Hypothalamus (tissue), 51 donors: Measurements from ENCODE around the gene IGSF8.

Source experiments
- DNase-seq, 51 donors: peaks; one replicate each; lab custom pipeline; 2025; lab: John Stamatoyannopoulos, UW

IGSF8 gene, protein sequence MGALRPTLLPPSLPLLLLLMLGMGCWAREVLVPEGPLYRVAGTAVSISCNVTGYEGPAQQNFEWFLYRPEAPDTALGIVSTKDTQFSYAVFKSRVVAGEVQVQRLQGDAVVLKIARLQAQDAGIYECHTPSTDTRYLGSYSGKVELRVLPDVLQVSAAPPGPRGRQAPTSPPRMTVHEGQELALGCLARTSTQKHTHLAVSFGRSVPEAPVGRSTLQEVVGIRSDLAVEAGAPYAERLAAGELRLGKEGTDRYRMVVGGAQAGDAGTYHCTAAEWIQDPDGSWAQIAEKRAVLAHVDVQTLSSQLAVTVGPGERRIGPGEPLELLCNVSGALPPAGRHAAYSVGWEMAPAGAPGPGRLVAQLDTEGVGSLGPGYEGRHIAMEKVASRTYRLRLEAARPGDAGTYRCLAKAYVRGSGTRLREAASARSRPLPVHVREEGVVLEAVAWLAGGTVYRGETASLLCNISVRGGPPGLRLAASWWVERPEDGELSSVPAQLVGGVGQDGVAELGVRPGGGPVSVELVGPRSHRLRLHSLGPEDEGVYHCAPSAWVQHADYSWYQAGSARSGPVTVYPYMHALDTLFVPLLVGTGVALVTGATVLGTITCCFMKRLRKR

DNA sequence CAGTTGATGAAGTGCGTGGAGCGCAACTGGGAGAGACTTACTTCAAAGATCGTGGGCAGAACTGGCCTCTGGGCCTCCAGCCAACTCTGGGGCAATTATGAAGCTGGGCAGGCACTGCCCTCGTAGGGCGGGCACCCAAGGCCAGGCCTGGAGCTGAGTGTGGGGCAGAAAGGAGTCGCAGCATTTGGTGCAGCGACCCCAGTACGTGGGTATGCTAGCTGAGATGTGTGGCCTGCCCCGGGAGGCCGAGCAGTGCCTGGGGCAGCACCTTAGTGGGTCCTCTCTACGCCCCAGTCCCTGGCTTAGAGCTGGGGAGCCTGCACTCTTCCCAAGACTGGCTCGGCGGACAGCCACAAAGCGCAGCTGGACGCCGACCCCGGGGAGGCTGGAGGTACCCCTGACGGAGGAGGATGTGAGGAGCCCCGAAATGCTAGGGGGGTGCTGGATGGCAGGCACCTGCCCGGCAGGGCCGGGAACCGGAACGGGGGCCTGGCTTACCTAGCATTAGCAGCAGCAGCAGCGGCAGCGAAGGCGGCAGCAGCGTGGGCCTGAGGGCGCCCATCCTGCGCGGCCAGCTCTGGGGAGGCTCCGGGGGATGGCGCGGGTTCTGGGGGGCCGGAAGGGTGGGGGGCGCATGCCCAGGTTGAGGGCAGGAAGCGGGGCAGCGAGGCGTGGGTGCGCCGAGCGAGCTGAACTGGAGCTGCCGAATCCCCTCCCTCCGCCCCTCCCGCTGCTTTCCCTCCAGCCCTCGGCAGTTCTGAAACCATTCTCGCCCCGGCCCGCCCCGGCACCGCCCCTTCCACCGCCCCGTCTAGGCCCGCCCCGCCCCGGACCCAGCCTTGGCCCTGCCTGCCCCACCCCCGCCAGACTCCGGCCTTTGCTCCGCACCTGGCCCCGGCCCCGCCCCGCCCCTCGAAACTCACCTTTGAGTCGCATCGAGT is at the start of gene IGSF8:
Gene IGSF8, minus strand, starts transcription at position 709 of the 941 bp plus-strand sequence. Its CDS starts 147 bp downstream, at position 562.
- DNase-seq, result peak in 50 of 51 donors; percentile 48 to 98 (median 92)

DNA sequence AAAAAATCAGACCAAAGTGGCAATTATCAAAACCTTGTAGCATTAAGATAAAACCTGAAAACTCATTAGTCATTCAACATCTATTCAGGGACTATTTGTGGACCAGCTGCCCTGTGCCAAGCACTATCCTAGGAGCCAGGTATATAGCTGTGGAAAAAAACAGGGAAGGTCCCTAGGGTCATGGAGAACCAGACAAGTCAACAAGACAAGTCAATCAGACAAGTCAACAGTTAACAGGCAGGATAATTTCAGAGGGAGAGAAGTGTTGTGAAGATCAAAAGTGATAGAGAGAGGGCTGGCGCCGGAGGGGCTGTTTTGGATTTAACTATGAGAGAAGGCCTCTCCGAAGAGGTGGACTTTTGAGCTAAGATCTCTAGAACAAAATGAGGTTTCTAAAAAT is 49.7 kb upstream of the IGSF8 start:
- no peak for DNase-seq

DNA sequence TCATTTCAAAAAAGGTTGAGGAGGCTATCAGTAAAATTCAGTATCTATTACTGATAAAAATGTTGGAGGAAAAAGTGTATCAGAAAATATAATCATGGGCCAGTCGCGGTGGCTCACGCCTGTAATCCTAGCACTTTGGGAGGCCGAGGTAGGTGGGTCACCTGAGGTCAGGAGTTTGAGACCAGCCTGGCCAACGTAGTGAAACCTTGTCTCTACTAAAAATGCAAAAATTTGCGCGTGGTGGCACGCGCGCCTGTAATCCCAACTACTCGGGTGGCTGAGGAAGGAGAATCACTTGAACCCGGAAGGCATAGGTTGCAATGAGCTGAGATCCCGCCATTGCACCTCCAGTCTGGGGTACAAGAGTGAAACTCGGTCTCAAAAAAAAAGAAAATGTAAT is 47.7 kb upstream of the IGSF8 start:
- no peak for DNase-seq

DNA sequence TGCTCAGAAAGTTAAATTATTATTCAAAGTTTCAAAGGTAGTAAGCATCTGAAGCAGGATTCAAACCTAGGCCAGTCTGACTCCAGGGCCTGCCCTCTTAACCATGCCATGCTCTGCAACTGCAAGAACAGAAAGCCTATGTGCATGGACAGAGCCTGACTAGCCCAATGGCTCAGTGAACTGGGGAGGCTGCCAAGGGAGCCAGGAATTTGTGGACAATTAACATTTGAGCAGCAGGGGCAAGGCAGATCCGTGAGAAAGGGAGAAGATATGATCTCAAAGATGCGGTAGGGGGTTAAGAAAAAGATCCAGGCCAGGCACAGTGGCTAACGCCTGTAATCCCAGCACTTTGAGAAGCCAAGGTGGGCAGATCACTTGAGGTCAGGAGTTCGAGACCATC is 46.5 kb upstream of the IGSF8 start:
- DNase-seq, result peak in 7 of 51 donors; percentile 12 to 27 (median 15)

DNA sequence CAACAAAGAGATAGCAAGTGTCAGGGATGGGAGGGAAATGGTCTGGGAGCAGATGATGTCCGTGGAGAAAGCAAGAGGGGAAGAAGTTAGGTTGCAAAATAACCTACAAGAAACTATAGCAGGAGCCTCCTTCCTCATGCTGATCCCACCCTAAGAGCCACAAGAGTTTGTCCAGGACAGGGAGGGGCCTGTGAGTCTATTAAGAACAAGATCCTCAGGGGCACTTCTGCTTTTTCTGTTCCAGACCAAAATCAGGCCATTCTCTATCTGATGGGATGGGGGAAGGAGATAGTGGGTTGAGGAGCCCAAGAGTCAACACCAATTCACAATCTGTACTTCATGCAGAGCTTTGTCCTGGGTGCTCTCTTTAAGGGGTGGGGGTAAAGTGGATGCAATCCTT is 45.3 kb upstream of the IGSF8 start:
- DNase-seq, result no peak

DNA sequence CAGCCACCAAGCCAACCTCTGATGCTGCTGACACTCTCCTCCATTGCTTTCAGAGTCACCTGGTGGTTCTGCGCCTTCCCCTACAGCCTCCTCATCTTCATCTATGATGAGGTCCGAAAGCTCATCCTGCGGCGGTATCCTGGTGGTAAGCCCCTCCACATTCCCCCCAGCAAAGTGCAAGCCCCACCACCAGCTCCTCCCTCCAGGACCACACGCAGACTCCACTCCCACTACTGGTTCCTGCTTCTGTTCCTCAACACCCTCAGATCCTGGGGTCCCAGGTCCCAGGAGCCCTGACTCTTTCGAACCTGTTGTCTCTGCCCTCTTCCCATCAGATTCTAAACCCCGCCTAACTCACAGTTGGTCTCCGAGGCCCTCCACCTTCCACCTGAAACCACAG is 41.4 kb upstream of the IGSF8 start:
- no peak for DNase-seq

DNA sequence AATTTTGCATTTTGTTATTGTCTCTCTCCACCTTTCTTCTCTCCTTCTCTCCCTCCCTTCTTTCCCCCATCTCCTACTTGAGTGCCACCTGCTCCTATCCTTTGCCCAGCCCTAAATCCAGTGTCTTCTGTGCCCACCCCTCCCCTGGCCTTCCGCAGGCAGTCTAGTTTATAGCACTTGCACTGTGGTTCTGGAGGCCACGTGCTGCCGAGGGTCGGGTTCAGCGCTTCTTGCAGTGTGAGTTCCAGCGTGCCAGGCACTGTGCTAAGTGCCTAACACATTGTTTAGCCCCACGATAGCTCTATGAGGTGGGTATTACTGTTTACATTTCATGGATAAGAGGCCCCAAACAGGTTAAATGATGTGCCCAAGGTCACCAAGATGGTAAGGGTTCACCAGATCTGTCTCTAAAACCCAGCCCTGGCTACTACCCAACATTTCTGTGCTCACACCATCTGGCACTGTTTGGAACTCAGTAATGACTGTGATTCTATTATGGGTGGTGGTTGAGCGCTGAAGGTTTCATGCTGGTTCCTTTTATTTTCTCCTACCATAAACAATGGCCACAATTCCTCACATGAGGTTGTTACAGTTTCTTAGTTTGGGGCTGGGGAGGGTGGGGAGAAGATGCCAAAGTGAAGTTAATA is 38.9 kb upstream of the IGSF8 start:
- no peak for DNase-seq

DNA sequence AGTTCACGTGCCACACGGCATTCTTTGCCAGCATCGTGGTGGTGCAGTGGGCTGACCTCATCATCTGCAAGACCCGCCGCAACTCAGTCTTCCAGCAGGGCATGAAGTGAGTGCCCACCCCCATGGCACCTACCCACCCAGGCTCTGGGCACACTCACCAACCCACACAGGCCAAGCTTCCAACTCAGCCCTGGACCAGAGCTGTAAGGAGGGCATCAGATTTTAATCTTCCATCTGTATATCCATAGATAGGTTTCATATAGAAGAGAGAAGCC is 38.4 kb upstream of the IGSF8 start:
- DNase-seq, result no peak

DNA sequence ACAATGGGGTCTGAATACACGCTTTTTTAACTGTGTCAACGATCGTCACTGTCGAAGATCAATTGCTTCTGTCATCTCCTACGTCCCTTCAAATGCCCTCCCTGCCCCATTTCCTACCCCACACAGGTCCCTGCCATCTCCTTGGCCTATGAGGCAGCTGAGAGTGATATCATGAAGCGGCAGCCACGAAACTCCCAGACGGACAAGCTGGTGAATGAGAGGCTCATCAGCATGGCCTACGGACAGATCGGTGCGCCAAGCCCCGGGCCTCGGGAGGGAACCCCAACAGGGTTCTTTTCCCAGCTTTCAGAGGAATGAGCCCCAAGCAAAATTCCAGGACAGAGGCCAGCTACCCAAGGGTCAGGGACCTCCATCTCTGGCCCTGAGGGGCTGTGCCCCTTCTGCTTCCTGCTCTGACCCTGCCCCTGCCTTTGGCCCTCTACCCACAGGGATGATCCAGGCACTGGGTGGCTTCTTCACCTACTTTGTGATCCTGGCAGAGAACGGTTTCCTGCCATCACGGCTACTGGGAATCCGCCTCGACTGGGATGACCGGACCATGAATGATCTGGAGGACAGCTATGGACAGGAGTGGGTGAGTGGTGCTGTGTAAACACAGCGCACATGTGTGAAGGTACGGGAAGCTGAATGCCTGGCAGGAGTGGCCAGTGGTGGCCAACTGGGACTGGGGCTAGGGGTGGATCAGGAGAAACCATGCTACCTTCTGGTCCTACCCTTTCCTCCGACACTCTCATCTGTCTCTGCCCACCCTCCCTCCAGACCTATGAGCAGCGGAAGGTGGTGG is 37.9 kb upstream of the IGSF8 start:
- no peak for DNase-seq

DNA sequence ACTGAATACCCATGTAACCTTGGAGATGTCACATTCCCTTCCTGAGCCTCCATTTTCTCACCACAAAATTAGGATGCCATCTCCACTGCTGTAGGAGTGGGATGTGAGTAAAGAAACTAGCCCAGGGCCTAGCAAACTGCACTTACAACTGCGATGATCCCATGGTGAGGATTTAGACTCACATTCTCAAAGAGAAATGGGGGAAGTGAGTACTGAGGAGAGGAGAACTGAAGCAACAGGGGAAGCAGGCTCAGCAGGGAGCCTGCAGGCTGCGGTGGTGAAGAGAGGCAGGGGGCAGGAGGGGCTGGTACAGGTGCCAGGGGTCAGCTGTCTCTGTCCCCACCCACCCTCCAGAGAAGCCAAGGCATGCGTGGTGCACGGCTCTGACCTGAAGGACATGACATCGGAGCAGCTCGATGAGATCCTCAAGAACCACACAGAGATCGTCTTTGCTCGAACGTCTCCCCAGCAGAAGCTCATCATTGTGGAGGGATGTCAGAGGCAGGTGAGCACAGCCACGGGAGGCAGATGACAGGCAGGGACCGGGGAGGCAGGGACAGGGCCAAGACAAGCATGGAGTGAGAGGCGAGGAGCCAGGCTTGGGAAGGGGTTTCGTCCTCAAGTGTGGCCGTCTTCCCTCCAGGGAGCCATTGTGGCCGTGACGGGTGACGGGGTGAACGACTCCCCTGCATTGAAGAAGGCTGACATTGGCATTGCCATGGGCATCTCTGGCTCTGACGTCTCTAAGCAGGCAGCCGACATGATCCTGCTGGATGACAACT is 36.6 kb upstream of the IGSF8 start:
- no peak for DNase-seq

DNA sequence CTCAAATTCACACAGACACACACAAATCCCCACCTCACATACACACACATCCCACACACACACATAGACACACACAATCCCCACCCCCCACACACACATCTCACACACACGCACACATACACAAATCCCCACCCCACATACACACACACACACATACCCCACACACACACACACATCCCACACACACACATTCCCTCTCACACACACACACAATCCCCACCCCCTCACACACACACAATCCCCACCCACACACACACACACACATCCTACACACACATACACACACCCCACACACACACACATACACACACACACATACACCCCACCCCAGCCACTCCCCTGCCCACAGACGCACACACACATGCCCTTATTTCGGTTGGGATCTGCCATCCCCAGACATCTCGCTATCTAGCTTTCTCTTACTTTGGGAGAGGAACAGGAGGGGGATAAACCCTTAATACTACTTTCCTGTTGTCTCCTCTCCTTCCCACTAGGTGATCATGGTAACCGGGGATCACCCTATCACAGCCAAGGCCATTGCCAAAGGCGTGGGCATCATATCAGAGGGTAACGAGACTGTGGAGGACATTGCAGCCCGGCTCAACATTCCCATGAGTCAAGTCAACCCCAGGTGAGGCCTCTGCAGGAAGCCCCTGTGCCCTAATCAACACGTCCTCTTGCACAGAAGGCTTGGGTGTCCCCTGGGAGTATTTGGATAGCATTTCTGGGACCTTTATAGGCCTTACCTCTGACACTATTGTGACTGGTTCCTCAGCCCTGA is 35.8 kb upstream of the IGSF8 start:
- DNase-seq, result no peak

DNA sequence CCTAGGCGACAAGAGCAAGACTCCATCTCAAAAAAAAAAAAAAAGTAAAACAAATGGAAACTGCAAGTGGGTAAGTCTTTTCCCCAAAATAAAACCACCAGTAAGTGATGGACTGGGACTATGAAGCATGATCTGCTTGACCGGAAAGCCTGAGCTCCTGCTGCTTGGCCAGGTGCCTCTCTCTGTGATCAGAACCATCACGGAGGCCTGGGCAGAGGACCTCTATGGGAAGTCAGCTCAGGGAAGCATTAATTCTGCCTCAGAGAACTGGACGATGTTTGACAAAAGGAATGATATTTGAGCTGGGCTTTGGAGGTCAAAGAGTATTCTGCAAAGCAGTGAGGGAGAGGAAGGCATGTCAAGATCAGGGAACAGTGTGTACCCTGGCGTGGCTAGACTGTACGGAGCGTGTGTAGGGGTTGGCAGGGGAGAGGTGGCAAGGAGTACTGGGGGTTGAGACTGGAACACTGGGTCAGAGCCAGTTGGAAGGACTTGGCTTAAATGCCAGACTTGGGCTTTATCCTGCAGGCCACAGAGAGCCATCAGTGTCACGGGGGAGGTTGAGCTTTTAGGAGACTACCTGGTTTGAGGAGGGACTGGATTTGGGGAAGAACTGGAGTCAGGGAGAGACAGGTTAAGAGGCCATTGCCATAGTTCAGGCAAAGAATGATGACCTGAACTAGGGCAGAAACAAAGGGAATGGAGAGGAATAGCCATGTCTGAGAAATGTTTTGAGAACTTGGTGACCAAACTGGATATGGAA is 33.6 kb upstream of the IGSF8 start:
- peak in 14 of 51 donors; percentile 9 to 59 (median 30) for DNase-seq

DNA sequence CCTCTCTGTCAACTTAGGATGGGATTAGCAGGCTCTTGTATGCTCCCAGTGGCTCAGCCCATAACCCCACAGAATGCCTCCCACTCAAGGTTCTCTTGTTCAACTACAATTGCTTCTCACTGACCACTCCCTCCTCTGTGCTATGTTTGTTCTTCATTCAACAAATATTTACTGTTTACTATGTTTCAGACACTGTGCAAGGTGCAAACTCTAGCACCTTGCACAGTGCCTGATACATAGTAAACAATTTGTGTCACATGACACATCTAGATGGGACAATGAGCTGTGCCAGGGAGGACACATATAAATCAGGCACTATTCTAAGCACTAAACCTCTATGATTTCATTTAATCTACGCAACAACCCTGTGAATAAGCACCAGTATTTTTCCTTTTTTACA is 32.5 kb upstream of the IGSF8 start:
- DNase-seq, result no peak

DNA sequence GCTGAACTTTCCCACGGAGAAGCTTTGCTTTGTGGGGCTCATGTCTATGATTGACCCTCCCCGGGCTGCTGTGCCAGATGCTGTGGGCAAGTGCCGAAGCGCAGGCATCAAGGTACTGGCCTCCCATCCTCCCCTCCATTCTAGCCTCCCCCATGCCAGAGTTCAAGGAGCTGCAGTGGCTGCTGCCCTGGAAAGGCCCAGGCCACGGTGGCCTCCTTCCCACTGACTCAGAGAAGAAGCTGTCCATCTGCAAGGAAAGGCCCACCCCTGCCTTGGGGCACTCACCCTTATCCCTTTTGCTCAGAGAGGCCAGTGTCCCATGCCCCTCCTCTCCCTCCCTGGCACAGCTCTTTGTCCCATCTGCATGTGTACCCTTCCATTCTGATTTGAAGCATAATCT is 32.1 kb upstream of the IGSF8 start:
- no peak for DNase-seq

DNA sequence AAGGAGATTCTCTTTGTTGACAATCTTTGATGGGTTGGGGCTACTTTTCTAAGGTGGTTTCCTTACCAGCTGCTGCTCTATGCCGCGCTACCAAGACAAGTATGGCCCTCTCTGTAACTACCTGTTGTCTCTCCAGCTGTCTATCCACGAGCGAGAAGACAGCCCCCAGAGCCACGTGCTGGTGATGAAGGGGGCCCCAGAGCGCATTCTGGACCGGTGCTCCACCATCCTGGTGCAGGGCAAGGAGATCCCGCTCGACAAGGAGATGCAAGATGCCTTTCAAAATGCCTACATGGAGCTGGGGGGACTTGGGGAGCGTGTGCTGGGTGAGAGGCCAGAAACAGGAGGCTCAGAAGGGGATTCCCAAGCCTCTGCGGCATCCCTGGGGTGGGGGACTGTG is 31.5 kb upstream of the IGSF8 start:
- no peak for DNase-seq

DNA sequence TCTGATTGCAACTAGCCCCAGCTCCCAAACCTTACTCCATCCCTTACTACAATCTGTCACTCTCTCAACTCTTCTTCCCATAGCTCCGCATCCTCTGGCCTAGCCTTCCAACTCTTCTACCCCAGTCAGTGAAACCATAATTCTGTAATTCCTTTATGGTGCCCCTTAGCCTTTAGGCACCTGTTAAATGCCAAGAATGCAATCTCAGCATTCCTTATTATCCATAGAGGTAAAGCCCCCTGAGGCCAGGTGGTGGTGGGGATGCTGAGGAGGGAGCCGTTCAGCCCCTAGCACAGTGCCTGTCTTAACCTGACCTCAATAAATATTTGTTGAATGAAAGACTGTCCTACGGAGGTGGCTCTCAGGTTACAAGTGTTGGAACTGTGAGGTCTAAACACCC is 31.1 kb upstream of the IGSF8 start:
- DNase-seq, result no peak

DNA sequence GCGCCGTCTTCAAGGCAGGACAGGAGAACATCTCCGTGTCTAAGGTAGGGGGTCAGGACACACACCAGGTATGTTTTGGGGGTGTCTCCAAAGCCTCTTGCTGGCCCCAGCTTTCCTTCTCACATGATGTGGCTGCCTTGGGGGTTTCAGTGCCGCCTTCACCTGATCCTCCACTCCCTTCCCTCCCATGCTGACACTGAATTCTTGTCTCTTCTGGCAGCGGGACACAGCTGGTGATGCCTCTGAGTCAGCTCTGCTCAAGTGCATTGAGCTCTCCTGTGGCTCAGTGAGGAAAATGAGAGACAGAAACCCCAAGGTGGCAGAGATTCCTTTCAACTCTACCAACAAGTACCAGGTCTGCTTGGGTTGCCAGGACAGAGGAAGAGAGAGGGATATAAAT is 30.6 kb upstream of the IGSF8 start:
- DNase-seq, result peak in 1 of 51 donors; percentile 39

DNA sequence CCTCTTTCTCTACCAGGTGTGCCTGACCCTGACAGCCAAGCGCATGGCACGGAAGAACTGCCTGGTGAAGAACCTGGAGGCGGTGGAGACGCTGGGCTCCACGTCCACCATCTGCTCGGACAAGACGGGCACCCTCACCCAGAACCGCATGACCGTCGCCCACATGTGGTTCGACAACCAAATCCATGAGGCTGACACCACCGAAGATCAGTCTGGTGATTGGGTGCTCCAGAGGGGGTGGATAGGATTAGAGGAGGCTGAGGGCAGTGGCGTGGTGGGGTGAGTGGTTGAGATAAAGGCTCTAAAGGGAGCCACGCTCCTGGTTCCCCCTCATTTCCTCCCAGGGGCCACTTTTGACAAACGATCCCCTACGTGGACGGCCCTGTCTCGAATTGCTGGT is 30.2 kb upstream of the IGSF8 start:
- DNase-seq, result no peak
